GM18502 (cell line): ENCODE data around the gene ZNF217.
"Not testable (repeated sequence)": the region's sequence is repeated elsewhere in the genome, so short reads cannot be mapped to it uniquely, and the experiment has no call there.

Source experiments
- ATAC-seq: cut with Tn5 transposase; IDR thresholded peaks from one replicate; pipeline ENCODE4 v1.9.1; 2021; ENCODE audit warnings: mild to moderate bottlenecking; ENCODE audit not compliant: unreplicated experiment, poor library complexity

The ZNF217 gene

GRCh38 chr20:53599044-53599362 lies 5.4 kb upstream of the ZNF217 start:
- no peak for ATAC-seq

GRCh38 chr20:53598140-53599043 lies 4.8 kb upstream of the ZNF217 start:
- no peak for ATAC-seq

GRCh38 chr20:53597521-53598120 lies 4.0 kb upstream of the ZNF217 start:
- ATAC-seq: no peak

GRCh38 chr20:53597030-53597482 lies 3.4 kb upstream of the ZNF217 start:
- no peak for ATAC-seq

GRCh38 chr20:53596189-53597001 lies 2.8 kb upstream of the ZNF217 start:
- not testable (repeated sequence) for ATAC-seq

GRCh38 chr20:53595742-53596141 lies 2.1 kb upstream of the ZNF217 start:
- not testable (repeated sequence) for ATAC-seq

- ATAC-seq: no peak
These were observed 1.4 kb upstream of the ZNF217 start for GRCh38 chr20:53595018-53595378.

GRCh38 chr20:53594068-53595017 lies 704 bp upstream of the ZNF217 start:
- peak; percentile 65 for ATAC-seq

GRCh38 chr20:53592992-53593465 lies 610 bp downstream of the ZNF217 start:
- ATAC-seq: no peak

GRCh38 chr20:53592454-53592991 lies 1.1 kb downstream of the ZNF217 start:
- peak; percentile 35 for ATAC-seq

GRCh38 chr20:53591941-53592441 lies 1.6 kb downstream of the ZNF217 start:
- ATAC-seq: not testable (repeated sequence)

GRCh38 chr20:53591206-53591741 lies 2.4 kb downstream of the ZNF217 start:
- ATAC-seq: not testable (repeated sequence)

- ATAC-seq: not testable (repeated sequence)
These were observed 3.0 kb downstream of the ZNF217 start for GRCh38 chr20:53590608-53591007.

- not testable (repeated sequence) for ATAC-seq
These were observed 3.5 kb downstream of the ZNF217 start for GRCh38 chr20:53590122-53590521.

GRCh38 chr20:53589321-53590065 lies 4.1 kb downstream of the ZNF217 start:
- ATAC-seq: not testable (repeated sequence)

GRCh38 chr20:53587157-53587703 lies 6.4 kb downstream of the ZNF217 start:
- not testable (repeated sequence) for ATAC-seq

- no peak for ATAC-seq
These were observed 7.0 kb downstream of the ZNF217 start for GRCh38 chr20:53586640-53587039.

GRCh38 chr20:53585910-53586309 lies 7.7 kb downstream of the ZNF217 start:
- ATAC-seq: not testable (repeated sequence)
